T-cell (primary cell): ENCODE measurements around the gene PARD3. TPM values are rescaled to one million over a fixed set of nuclear protein-coding genes. Genes with fewer than 3 reads are reported as not detected.

Source experiments
- ATAC-seq, 4 experiments: fragments of 200-7000 bp in 3 of 4; fragments of 150-1000 bp in 1 of 4; cut with Tn5 transposase; replicated peaks in 1 of 4; 1 replicate in 3 of 4; 2 replicates in 1 of 4; pipeline ENCODE4 v1.10.0; 2021; ENCODE audit warnings: moderate library complexity in 3 of 4, mild to moderate bottlenecking in 2 of 4, moderate number of reproducible peaks in 1 of 4
- CTCF ChIA-PET, 2 donors: fragments of 300-600 bp; sonication (Branson Sonifier 250); formaldehyde crosslinking; loops; one replicate each; lab custom pipeline; 2022; ENCODE audit warnings: antibody characterized with exemption in 2 of 2; lab: Charles Lee
- POLR2A ChIA-PET, 2 donors: fragments of 300-600 bp; sonication (Branson Sonifier 250); formaldehyde crosslinking; loops; one replicate each; lab custom pipeline; 2022; ENCODE audit warnings: antibody characterized with exemption in 2 of 2; lab: Charles Lee
- DNase-seq, 35 experiments: peaks; one replicate each; pipeline versions ENCODE4 v3.0.0 to v3.0.0-alpha.2; 2013 to 2023
- H3K27ac ChIP-seq: one replicate; pipeline ENCODE4 v1.5.1; 2013; ENCODE audit warnings: low read length
- H3K27me3 ChIP-seq, 2 experiments: replicated peaks in 1 of 2; 1 replicate in 1 of 2; 2 replicates in 1 of 2; pipeline versions ENCODE4 v1.6.1 to v1.7.0; 2013; ENCODE audit warnings: low read length in 1 of 2, mixed read lengths in 1 of 2; ENCODE audit not compliant: control insufficient read depth in 2 of 2, insufficient read depth in 2 of 2; ENCODE audit errors: extremely low read depth in 1 of 2
- H3K36me3 ChIP-seq, 2 donors: 1 replicate in 1 of 2; 2 replicates in 1 of 2; pipeline versions ENCODE4 v1.6.1 to v1.7.0; 2013; ENCODE audit warnings: low read length in 1 of 2; ENCODE audit not compliant: control insufficient read depth in 2 of 2, insufficient read depth in 1 of 2; ENCODE audit errors: extremely low read depth in 1 of 2
- H3K4me1 ChIP-seq, 2 experiments: 1 replicate in 1 of 2; 2 replicates in 1 of 2; pipeline versions ENCODE4 v1.6.1 to v1.7.0; 2013; ENCODE audit warnings: low read length in 2 of 2, mixed read lengths in 1 of 2; ENCODE audit not compliant: insufficient read depth in 2 of 2, control insufficient read depth in 1 of 2; ENCODE audit errors: extremely low read depth in 1 of 2
- H3K4me3 ChIP-seq, 2 donors: 1 replicate in 1 of 2; 2 replicates in 1 of 2; pipeline versions ENCODE4 v1.5.1 to v1.7.0; 2013; ENCODE audit warnings: mild to moderate bottlenecking in 2 of 2, low read length in 1 of 2, moderate library complexity in 1 of 2; ENCODE audit not compliant: control insufficient read depth in 1 of 2; ENCODE audit errors: extremely low read depth in 1 of 2
- H3K9me3 ChIP-seq: 2 replicates; pipeline ENCODE4 v1.7.0; 2013
- H3K27ac Mint-ChIP-seq, 2 donors: one replicate each; pipeline ENCODE4 v1.8.0; 2020 to 2021; ENCODE audit warnings: mild to moderate bottlenecking in 2 of 2, mixed read lengths in 2 of 2
- H3K27me3 Mint-ChIP-seq, 2 donors: one replicate each; pipeline ENCODE4 v1.8.0; 2021 to 2022; ENCODE audit warnings: mixed read lengths in 2 of 2
- H3K36me3 Mint-ChIP-seq: one replicate; pipeline ENCODE4 v1.8.0; 2021; ENCODE audit warnings: mixed read lengths
- H3K4me1 Mint-ChIP-seq, 3 donors: one replicate each; pipeline ENCODE4 v1.8.0; 2020 to 2022; ENCODE audit warnings: mixed read lengths in 3 of 3, mild to moderate bottlenecking in 1 of 3
- H3K4me3 Mint-ChIP-seq, 3 donors: one replicate each; pipeline ENCODE4 v1.8.0; 2020 to 2022; ENCODE audit warnings: mild to moderate bottlenecking in 3 of 3, mixed read lengths in 3 of 3, moderate library complexity in 3 of 3
- H3K9me3 Mint-ChIP-seq, 3 donors: one replicate each; pipeline ENCODE4 v1.8.0; 2020 to 2022; ENCODE audit warnings: mixed read lengths in 3 of 3
- WGBS: methylation state at CpG from one replicate; pipeline ENCODE4 v1.1.5; 2013; ENCODE audit warnings: missing lambda C conversion rate; ENCODE audit not compliant: insufficient coverage; 5-methylcytosine and 5-hydroxymethylcytosine counted together
- total RNA-seq, 35 experiments: library from RNA in 6 of 35; stranded (reverse) in 6 of 35; fragments of 120-200 nt in 1 of 35; gene quantifications; one replicate each; pipeline versions ENCODE4 v1.2.1 to v1.2.4 and lab custom pipeline; 2013 to 2026

Gene PARD3
- total RNA-seq, 5 donors from 2014 or later (not counting 1 experiment from before 2014, with no cell fraction given), result 0.36 to 0.92 (median 0.65) TPM

GRCh38 chr10:34499612-34500279 lies 315.4 kb downstream of the PARD3 start:
- Mint-ChIP-seq H3K36me3 (no peaks in the 10 kb centered on the region), H3K4me3 (no peak overlapping the region), H3K27ac (no peak overlapping the region), H3K27me3 (no peaks in the 10 kb centered on the region), H3K4me1 (no peaks in the 10 kb centered on the region), H3K9me3 (no peaks in the 10 kb centered on the region)
- CTCF ChIA-PET, result no interaction called here
- H3K36me3 ChIP-seq, result no peaks in the 10 kb centered on the region
- H3K27me3 ChIP-seq, result no peaks in the 10 kb centered on the region
- ATAC-seq (no peak), DNase-seq (no peak)
- H3K9me3 ChIP-seq, result no peaks in the 10 kb centered on the region
- no peaks in the 10 kb centered on the region for H3K4me1 ChIP-seq
- POLR2A ChIA-PET, result interaction anchor here in 1 of 2 donors (0.7 kb wide), 1 partner anchor 542 kb away, joined by 3 read pairs; no protein-coding TSS in a partner anchor
- no peak overlapping the region for H3K27ac ChIP-seq
- H3K4me3 ChIP-seq, result no peak overlapping the region
- no CpG with 5 or more reads among the region's 3 CpGs for WGBS

GRCh38 chr10:34498821-34499220 lies 316.3 kb downstream of the PARD3 start:
- H3K4me3 ChIP-seq, result no peak overlapping the region
- H3K27me3 ChIP-seq, result no peaks in the 10 kb centered on the region
- Mint-ChIP-seq H3K36me3 (no peaks in the 10 kb centered on the region), H3K4me1 (no peaks in the 10 kb centered on the region), H3K27ac (no peak overlapping the region), H3K9me3 (no peaks in the 10 kb centered on the region), H3K4me3 (no peak overlapping the region), H3K27me3 (no peaks in the 10 kb centered on the region)
- WGBS, result no CpG with 5 or more reads among the region's 1 CpG
- H3K27ac ChIP-seq, result no peak overlapping the region
- no peaks in the 10 kb centered on the region for H3K9me3 ChIP-seq
- H3K36me3 ChIP-seq, result no peaks in the 10 kb centered on the region
- ChIA-PET CTCF (no interaction called here), POLR2A (interaction anchor here in 1 of 2 donors (0.6 to 0.7 kb wide), 2 partner anchors 541 to 557 kb away, joined by 3 to 6 read pairs; no protein-coding TSS in a partner anchor)
- no peaks in the 10 kb centered on the region for H3K4me1 ChIP-seq
- ATAC-seq (no peak), DNase-seq (no peak)

GRCh38 chr10:34495938-34496337 lies 319.2 kb downstream of the PARD3 start:
- H3K27me3 Mint-ChIP-seq, result no peaks in the 10 kb centered on the region
- no peak overlapping the region for H3K4me3 ChIP-seq
- ATAC-seq (no peak), DNase-seq (no peak)
- no peaks in the 10 kb centered on the region for H3K27me3 ChIP-seq
- no peaks in the 10 kb centered on the region for H3K36me3 ChIP-seq
- no peaks in the 10 kb centered on the region for H3K4me1 ChIP-seq
- ChIA-PET POLR2A (no interaction called here), CTCF (interaction anchor here in 1 of 2 donors (0.7 kb wide), 1 partner anchor 85 kb away, joined by 4 read pairs; no protein-coding TSS in a partner anchor)
- no peak overlapping the region for H3K4me3 Mint-ChIP-seq
- no peaks in the 10 kb centered on the region for H3K4me1 Mint-ChIP-seq
- H3K9me3 ChIP-seq, result no peaks in the 10 kb centered on the region
- no peak overlapping the region for H3K27ac ChIP-seq
- 100% methylated on average over 1 of the region's 2 CpGs for WGBS
- H3K27ac Mint-ChIP-seq, result no peak overlapping the region
- H3K9me3 Mint-ChIP-seq, result no peaks in the 10 kb centered on the region
- H3K36me3 Mint-ChIP-seq, result no peaks in the 10 kb centered on the region

GRCh38 chr10:34494012-34494411 lies 321.1 kb downstream of the PARD3 start:
- POLR2A ChIA-PET, result no interaction called here
- H3K9me3 Mint-ChIP-seq, result no peaks in the 10 kb centered on the region
- no peaks in the 10 kb centered on the region for H3K36me3 Mint-ChIP-seq
- Histone ChIP-seq H3K4me1 (no peaks in the 10 kb centered on the region), H3K36me3 (no peaks in the 10 kb centered on the region), H3K27ac (no peak overlapping the region), H3K9me3 (no peaks in the 10 kb centered on the region), H3K27me3 (no peaks in the 10 kb centered on the region), H3K4me3 (no peak overlapping the region)
- H3K4me1 Mint-ChIP-seq, result no peaks in the 10 kb centered on the region
- H3K4me3 Mint-ChIP-seq, result no peak overlapping the region
- H3K27ac Mint-ChIP-seq, result no peak overlapping the region
- WGBS, result 90% methylated on average over 3 of the region's 5 CpGs
- CTCF ChIA-PET, result no interaction called here
- DNase-seq (no peak), ATAC-seq (no peak)
- H3K27me3 Mint-ChIP-seq, result no peaks in the 10 kb centered on the region

GRCh38 chr10:34492081-34492480 lies 323.0 kb downstream of the PARD3 start:
- Mint-ChIP-seq H3K4me1 (no peaks in the 10 kb centered on the region), H3K27me3 (no peaks in the 10 kb centered on the region)
- no peaks in the 10 kb centered on the region for H3K27me3 ChIP-seq

GRCh38 chr10:34491678-34492077 lies 323.4 kb downstream of the PARD3 start:
- Histone ChIP-seq H3K27me3 (no peaks in the 10 kb centered on the region), H3K4me1 (no peaks in the 10 kb centered on the region), H3K9me3 (no peaks in the 10 kb centered on the region), H3K36me3 (no peaks in the 10 kb centered on the region), H3K27ac (no peak overlapping the region), H3K4me3 (no peak overlapping the region)
- Mint-ChIP-seq H3K9me3 (no peaks in the 10 kb centered on the region), H3K27me3 (no peaks in the 10 kb centered on the region), H3K4me1 (no peaks in the 10 kb centered on the region), H3K4me3 (no peak overlapping the region), H3K27ac (no peak overlapping the region), H3K36me3 (no peaks in the 10 kb centered on the region)
- WGBS, result no CpG with 5 or more reads among the region's 3 CpGs
- no peak for ATAC-seq
- ChIA-PET CTCF (no interaction called here), POLR2A (no interaction called here)
- DNase-seq, result no peak

More at GRCh38 chr10:34492081-34492480, 323.0 kb downstream of the PARD3 start:
- no peak overlapping the region for H3K4me3 ChIP-seq
- Mint-ChIP-seq H3K9me3 (no peaks in the 10 kb centered on the region), H3K27ac (no peak overlapping the region), H3K4me3 (no peak overlapping the region), H3K36me3 (no peaks in the 10 kb centered on the region)
- DNase-seq (no peak), ATAC-seq (no peak)
- H3K4me1 ChIP-seq, result no peaks in the 10 kb centered on the region
- POLR2A ChIA-PET, result no interaction called here
- H3K9me3 ChIP-seq, result no peaks in the 10 kb centered on the region
- H3K27ac ChIP-seq, result no peak overlapping the region
- CTCF ChIA-PET, result no interaction called here
- WGBS, result 67% methylated on average over 4 of the region's 7 CpGs
- no peaks in the 10 kb centered on the region for H3K36me3 ChIP-seq
